Stomach smooth muscle (tissue), 2 donors: Measurements from ENCODE around the gene SLC13A4.
"Not testable (repeated sequence)": the region's sequence is repeated elsewhere in the genome, so short reads cannot be mapped to it uniquely, and the experiment has no call there.

ENCODE experiments used
- H3K27ac ChIP-seq: one replicate; pipeline ENCODE4 v1.7.0; 2013; ENCODE audit warnings: mild to moderate bottlenecking, low read length, inconsistent platforms
- H3K27me3 ChIP-seq, 2 donors: one replicate each; pipeline ENCODE4 v1.7.0; 2013; ENCODE audit warnings: low read length in 2 of 2; ENCODE audit not compliant: insufficient read depth in 2 of 2, control insufficient read depth in 1 of 2
- H3K36me3 ChIP-seq, 2 donors: one replicate each; pipeline ENCODE4 v1.7.0; 2013; ENCODE audit warnings: low read length in 2 of 2; ENCODE audit not compliant: control insufficient read depth in 2 of 2, insufficient read depth in 2 of 2
- H3K4me1 ChIP-seq: one replicate; pipeline ENCODE4 v1.7.0; 2013; ENCODE audit warnings: low read length; ENCODE audit not compliant: control insufficient read depth, insufficient read depth
- H3K4me3 ChIP-seq, 2 donors: one replicate each; pipeline ENCODE4 v1.7.0; 2013; ENCODE audit warnings: low read length in 2 of 2
- H3K9ac ChIP-seq, 2 donors: one replicate each; pipeline ENCODE4 v1.7.0; 2013; ENCODE audit warnings: low read length in 2 of 2, mild to moderate bottlenecking in 1 of 2
- H3K9me3 ChIP-seq, 2 donors: one replicate each; pipeline ENCODE4 v1.7.0; 2013; ENCODE audit warnings: low read length in 2 of 2; ENCODE audit not compliant: control insufficient read depth in 2 of 2
- donor health status: healthy.
- donor health status: Pancreatic carcinoma.

Gene SLC13A4

DNA sequence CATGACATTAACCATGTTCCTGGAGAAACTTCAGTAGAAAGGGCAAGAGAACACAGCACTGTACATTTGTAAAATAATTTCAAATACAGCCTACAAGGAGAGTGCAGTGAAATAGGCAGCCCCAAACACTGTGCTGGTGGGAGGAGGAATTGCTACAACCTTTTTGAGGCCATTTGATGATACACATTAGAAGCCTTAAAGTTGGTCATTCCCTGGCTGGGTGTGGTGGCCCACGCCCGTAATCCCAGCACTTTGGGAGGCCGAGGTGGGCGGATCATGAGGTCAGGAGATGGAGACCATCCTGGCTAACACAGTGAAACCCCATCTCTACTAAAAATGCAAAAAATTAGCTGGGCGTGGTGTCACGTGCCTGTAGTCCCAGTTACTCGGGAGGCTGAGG, 35.4 kb downstream of the SLC13A4 start:
- not testable (repeated sequence) for H3K27me3 ChIP-seq, H3K4me3 ChIP-seq, H3K9me3 ChIP-seq, H3K27ac ChIP-seq, H3K4me1 ChIP-seq, H3K9ac ChIP-seq
- H3K36me3 ChIP-seq: peaks cover 10 to 11% of the 10 kb centered on the region in 2 donors

DNA sequence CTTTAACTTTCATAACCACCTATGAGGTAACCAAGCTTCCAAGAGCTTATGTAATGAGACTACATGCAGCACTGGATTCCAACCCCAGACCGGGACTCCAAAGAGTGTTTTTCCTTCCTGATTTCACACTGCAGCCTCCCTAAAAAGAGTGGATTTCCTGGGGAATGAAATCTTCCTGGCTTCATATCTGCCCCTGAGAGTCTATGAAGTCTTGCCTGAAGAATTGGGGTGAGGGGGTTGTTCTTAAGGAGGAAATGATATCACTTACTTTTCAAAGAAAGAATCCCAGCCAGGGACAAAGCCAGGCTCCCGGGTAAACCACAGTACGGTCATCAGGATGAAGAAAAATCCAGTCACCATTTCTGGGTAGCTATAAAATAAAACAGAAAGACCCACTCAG, 35.9 kb downstream of the SLC13A4 start:
- Histone ChIP-seq H3K4me1 (no peaks in the 10 kb centered on the region), H3K4me3 (no peak overlapping the region), H3K36me3 (peaks cover 10 to 11% of the 10 kb centered on the region in 2 donors), H3K9ac (no peak overlapping the region), H3K27me3 (no peaks in the 10 kb centered on the region), H3K27ac (no peak overlapping the region), H3K9me3 (no peaks in the 10 kb centered on the region)

DNA sequence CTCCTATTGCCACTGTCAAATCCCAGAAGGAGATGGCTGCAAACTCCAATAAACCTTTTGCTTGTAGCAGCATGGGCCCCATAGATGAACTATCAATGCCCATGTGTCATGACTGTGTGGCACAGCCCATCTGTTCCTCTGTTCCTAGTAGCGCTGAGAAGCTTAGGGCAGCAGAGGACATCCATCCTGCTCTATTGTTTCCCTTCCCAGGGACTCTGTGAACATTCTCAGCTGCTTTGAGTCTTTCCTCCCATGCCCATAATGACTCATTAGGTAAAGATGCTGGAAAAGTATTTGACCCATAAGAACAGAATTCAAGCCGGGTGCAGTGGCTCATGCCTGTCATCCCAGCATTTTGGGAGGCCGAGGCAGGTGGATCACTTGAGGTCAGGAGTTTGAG, 37.4 kb downstream of the SLC13A4 start:
- no peaks in the 10 kb centered on the region for H3K27me3 ChIP-seq

DNA sequence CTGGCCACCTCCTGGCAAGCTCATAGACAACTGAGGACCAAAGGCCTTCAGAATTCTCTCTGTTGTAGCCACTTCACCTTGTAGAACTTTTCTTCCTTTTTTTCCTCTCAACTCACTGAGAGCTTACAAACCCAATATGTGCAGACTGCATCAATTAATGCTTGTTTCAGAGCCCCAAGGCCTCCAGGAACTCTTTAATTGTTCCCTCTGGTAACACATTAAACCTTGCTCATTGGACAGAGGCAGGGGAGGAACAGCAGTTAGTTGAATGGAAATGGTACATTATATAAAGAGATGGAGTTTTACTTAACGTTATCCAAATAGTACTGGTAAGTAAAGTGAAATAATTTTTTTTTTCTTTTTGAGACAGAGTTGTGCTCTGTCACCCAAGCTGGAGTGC, 40.5 kb downstream of the SLC13A4 start:
- H3K9ac ChIP-seq: no peak overlapping the region
- H3K4me3 ChIP-seq: no peak overlapping the region
- H3K27ac ChIP-seq: no peak overlapping the region
- no peaks in the 10 kb centered on the region for H3K9me3 ChIP-seq
- no peaks in the 10 kb centered on the region for H3K27me3 ChIP-seq
- peaks cover 9 to 12% of the 10 kb centered on the region in 2 donors for H3K36me3 ChIP-seq
- peaks cover 14% of the 10 kb centered on the region for H3K4me1 ChIP-seq

More for the DNA sequence above, 37.4 kb downstream of the SLC13A4 start:
- Histone ChIP-seq H3K4me1 (no peaks in the 10 kb centered on the region), H3K36me3 (peaks cover 10 to 13% of the 10 kb centered on the region in 2 donors), H3K27ac (no peak overlapping the region), H3K4me3 (no peak overlapping the region), H3K9ac (no peak overlapping the region), H3K9me3 (no peaks in the 10 kb centered on the region)

DNA sequence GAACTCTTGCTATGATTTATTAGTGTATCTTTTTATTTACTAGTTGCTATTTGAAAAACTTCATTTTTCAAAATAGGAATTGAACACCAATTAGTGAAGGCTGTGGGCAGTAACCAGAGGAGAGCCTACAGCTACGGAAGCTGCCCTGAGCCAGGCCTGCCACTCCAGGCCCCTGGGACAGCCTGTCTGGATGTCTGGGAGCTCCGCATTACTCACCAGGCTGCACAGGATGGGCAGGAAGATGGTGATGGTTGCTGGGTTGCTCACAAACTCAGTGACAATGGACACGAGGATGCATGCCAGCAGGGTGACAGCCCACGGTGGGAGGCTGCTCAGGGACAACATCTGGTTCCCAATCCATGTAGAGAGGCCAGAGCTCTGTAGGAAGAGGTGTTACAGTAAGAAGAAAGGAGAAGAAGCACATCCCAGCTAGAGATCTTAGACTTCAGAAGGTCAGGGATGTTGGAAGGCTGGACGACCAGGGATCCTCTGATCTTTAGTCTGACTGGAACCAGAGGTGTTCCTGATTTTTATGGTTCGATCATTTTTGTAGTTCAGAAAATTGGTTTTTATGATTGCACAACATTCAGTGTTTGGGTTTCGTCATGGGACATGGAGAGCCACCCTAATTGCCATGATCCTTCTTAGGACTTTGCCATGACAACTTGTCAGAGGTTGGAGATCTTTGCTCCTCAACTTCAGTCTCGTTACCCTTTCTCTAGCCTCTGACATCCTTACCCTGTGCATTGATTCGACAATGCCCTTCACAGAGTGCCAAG, 42.5 kb downstream of the SLC13A4 start:
- peaks cover 3 to 6% of the 10 kb centered on the region in 2 donors for H3K36me3 ChIP-seq
- no peaks in the 10 kb centered on the region for H3K9me3 ChIP-seq
- peaks cover 26% of the 10 kb centered on the region for H3K4me1 ChIP-seq
- no peaks in the 10 kb centered on the region for H3K27me3 ChIP-seq
- no peak overlapping the region for H3K4me3 ChIP-seq
- H3K9ac ChIP-seq: no peak overlapping the region
- H3K27ac ChIP-seq: no peak overlapping the region

DNA sequence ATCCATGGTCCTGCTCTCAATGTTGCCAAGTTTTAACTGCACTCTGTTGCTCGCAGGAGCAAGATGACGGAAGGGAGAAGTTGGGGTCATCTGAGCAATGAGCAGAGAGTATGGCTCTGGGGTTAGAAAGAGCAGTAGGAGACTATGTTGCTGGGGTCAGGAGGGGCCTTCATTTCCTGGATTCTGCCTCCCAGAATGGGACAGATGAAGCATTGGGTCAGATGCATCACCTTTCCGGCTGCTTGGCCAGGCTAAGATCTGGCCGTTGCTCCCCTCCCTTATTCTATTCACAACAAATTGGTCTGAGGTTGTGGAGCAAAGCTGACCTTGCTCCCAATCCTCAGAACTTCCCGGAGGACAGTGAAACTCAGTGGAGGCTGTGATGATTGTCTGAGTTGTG, 43.3 kb downstream of the SLC13A4 start:
- no peaks in the 10 kb centered on the region for H3K27me3 ChIP-seq
- H3K4me1 ChIP-seq: peaks cover 26% of the 10 kb centered on the region
- no peaks in the 10 kb centered on the region for H3K9me3 ChIP-seq
- H3K9ac ChIP-seq: no peak overlapping the region
- H3K36me3 ChIP-seq: peaks cover 3 to 4% of the 10 kb centered on the region in 2 donors
- no peak overlapping the region for H3K4me3 ChIP-seq
- no peak overlapping the region for H3K27ac ChIP-seq

DNA sequence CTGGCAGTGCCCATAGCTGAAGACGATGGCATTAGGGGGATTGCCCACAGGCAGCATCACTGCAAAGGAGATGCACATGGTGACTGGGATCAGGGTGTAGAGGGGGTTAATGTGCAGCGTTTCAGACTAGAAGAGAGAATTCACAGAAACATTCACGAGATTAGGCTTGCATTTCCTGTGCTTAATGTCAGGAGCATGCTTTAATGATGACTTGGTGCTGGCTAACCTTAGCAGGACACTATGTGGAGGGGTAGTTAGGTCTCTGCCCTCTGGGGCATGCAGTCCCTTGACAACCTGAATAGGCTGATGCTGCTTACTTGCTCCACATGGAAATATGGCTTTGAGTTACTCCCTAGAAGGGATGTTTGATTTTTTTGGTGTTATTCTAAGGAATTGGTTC, 43.9 kb downstream of the SLC13A4 start:
- no peaks in the 10 kb centered on the region for H3K9me3 ChIP-seq
- H3K27ac ChIP-seq: no peak overlapping the region
- no peaks in the 10 kb centered on the region for H3K27me3 ChIP-seq
- H3K4me1 ChIP-seq: peaks cover 26% of the 10 kb centered on the region
- peaks cover 0 to 4% of the 10 kb centered on the region in 2 donors for H3K36me3 ChIP-seq
- H3K9ac ChIP-seq: no peak overlapping the region
- H3K4me3 ChIP-seq: no peak overlapping the region

DNA sequence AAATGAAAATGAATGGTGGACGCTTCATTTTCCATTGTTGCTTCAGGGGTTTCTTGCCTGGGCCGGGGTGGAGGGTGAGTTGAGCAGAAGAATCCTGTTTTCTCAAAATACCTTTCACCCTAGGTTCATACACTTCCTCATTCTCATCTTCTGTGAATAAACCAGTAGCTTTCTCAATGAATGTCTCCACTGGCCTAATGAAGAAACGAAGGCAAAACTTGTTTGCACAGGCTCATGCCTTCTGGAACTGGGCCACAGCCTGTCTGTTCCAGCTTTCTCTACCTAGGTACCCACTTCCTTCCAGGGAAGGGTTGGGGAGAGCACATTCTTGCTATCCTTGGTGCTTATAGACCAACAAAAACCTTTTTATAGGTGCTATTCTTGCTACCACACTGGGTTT, 44.4 kb downstream of the SLC13A4 start:
- H3K36me3 ChIP-seq: peaks cover 0 to 4% of the 10 kb centered on the region in 2 donors
- H3K9ac ChIP-seq: no peak overlapping the region
- no peak overlapping the region for H3K27ac ChIP-seq
- H3K4me3 ChIP-seq: no peak overlapping the region
- no peaks in the 10 kb centered on the region for H3K9me3 ChIP-seq
- H3K4me1 ChIP-seq: peaks cover 26% of the 10 kb centered on the region
- H3K27me3 ChIP-seq: no peaks in the 10 kb centered on the region

DNA sequence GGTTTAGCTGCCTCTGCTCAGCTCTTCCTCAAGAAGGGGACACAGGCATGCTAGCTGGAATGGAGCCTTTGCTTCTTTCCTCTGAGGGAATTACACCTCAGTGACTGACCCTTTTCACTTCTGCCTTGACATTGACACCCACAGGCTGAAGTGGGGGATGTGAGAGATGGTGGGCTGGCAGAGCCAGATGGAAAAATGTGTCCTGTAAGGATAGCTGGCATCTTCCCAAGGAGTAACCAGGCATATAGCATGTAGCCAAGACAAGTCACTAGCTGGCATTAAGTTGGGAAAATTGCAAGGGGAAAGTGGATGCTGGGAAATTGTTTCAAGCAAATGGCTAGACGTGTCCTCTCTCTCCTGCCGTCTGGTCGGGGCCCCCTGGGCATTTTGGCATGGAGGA, 45.8 kb downstream of the SLC13A4 start:
- peaks cover 0 to 4% of the 10 kb centered on the region in 2 donors for H3K36me3 ChIP-seq
- no peaks in the 10 kb centered on the region for H3K27me3 ChIP-seq
- peaks cover 26% of the 10 kb centered on the region for H3K4me1 ChIP-seq
- no peak overlapping the region for H3K9ac ChIP-seq
- H3K27ac ChIP-seq: peak overlapping the region; percentile 53
- no peaks in the 10 kb centered on the region for H3K9me3 ChIP-seq
- H3K4me3 ChIP-seq: peak overlapping the region in 1 of 2 donors; percentile 13

DNA sequence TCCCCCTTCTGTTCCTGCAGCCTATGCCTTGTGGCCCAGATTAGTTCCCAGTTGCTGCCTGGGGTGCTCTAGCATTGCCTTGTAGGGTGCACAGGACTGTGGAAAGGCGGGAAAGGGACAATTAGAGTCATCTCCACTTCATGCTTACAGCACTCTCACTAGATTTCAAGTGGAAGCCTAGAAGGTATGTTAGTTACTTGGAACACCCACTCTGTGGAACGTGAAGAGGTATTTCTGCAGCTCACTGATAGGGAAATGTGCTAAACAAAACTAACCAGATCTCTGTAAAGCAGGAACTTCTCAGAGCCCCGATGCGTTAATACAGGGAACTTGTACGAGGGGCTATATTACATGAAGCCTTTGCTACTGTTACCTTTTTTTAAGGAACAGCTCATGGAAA, 46.2 kb downstream of the SLC13A4 start:
- Histone ChIP-seq H3K27ac (peak overlapping the region; percentile 53), H3K27me3 (no peaks in the 10 kb centered on the region), H3K4me1 (peaks cover 26% of the 10 kb centered on the region), H3K9ac (no peak overlapping the region), H3K4me3 (peak overlapping the region in 1 of 2 donors; percentile 10), H3K36me3 (peaks cover under 1 to 4% of the 10 kb centered on the region in 2 donors), H3K9me3 (no peaks in the 10 kb centered on the region)
